H1 (cell line): ENCODE measurements around the gene FKBP1B. TPM values are rescaled to one million over a fixed set of nuclear protein-coding genes. Genes with fewer than 3 reads are reported as not detected.

Source experiments
- CTCF ChIA-PET: fragments of 300-600 bp; sonication (Branson Sonifier 250); formaldehyde crosslinking; loops from one replicate; lab custom pipeline; 2021; ENCODE audit not compliant: partially characterized antibody; lab: Charles Lee
- POLR2A ChIA-PET: fragments of 300-600 bp; sonication (Branson Sonifier 250); formaldehyde crosslinking; loops from one replicate; lab custom pipeline; 2021; ENCODE audit warnings: inconsistent platforms; ENCODE audit not compliant: partially characterized antibody; lab: Charles Lee
- DNase-seq, 2 experiments: peaks; one replicate each; pipeline versions ENCODE4 v3.0.0 to v3.0.0-alpha.2; 2010 to 2022; ENCODE audit warnings: low spot score in 2 of 2, low read depth in 1 of 2, mixed read lengths in 1 of 2
- FAIRE-seq: peaks from 2 replicates; lab custom pipeline; 2011; peaks lifted over from hg19 to GRCh38; lab: Jason Lieb, UNC
- H2AFZ ChIP-seq: 2 replicates; pipeline ENCODE4 v1.8.1; 2012; ENCODE audit warnings: low read length, inconsistent platforms
- H2AK5ac ChIP-seq: 2 replicates; pipeline ENCODE4 v1.6.1; 2013; ENCODE audit warnings: low read depth, low read length
- H2BK120ac ChIP-seq: replicated peaks from 2 replicates; pipeline ENCODE3; 2013; ENCODE audit warnings: low read depth, low read length, inconsistent platforms
- H2BK12ac ChIP-seq: 2 replicates; pipeline ENCODE4 v1.6.1; 2013; ENCODE audit warnings: low read depth, low read length
- H2BK15ac ChIP-seq: 2 replicates; pipeline ENCODE4 v1.6.1; 2013; ENCODE audit warnings: low read length
- H2BK20ac ChIP-seq: 2 replicates; pipeline ENCODE4 v1.6.1; 2013; ENCODE audit warnings: low read length
- H2BK5ac ChIP-seq: 2 replicates; pipeline ENCODE4 v1.6.1; 2013; ENCODE audit warnings: low read depth, low read length
- H3K14ac ChIP-seq: 2 replicates; pipeline ENCODE4 v1.6.1; 2013; ENCODE audit warnings: inconsistent platforms; ENCODE audit not compliant: insufficient read length
- H3K18ac ChIP-seq: 2 replicates; pipeline ENCODE4 v1.6.1; 2013; ENCODE audit warnings: low read length; ENCODE audit errors: extremely low read depth
- H3K23ac ChIP-seq: 2 replicates; pipeline ENCODE4 v1.6.1; 2013; ENCODE audit warnings: inconsistent platforms; ENCODE audit not compliant: insufficient read length
- H3K23me2 ChIP-seq: 2 replicates; pipeline ENCODE4 v1.6.1; 2013; ENCODE audit warnings: low read depth, low read length
- H3K27ac ChIP-seq: 2 replicates; pipeline ENCODE4 v1.6.1; 2011; ENCODE audit warnings: low read depth, low read length, inconsistent platforms
- H3K27me3 ChIP-seq, 4 experiments: replicated peaks in 1 of 4; 1 replicate in 1 of 4; 2 replicates in 3 of 4; pipeline versions ENCODE4 v1.6.1 to v1.8.1; 2011 to 2013; ENCODE audit warnings: low read length in 3 of 4, mild to moderate bottlenecking in 3 of 4, inconsistent platforms in 2 of 4, mixed read lengths in 2 of 4, moderate library complexity in 1 of 4; ENCODE audit not compliant: control insufficient read depth in 3 of 4, insufficient read depth in 3 of 4; ENCODE audit errors: extremely low read depth in 1 of 4
- H3K36me3 ChIP-seq, 4 experiments: 2 replicates each; pipeline versions ENCODE4 v1.6.1 to v1.8.1; 2011 to 2013; ENCODE audit warnings: mild to moderate bottlenecking in 4 of 4, low read length in 3 of 4, moderate library complexity in 2 of 4, control low read depth in 1 of 4, inconsistent platforms in 1 of 4; ENCODE audit not compliant: insufficient read depth in 4 of 4, control insufficient read depth in 2 of 4
- H3K4ac ChIP-seq: replicated peaks from 2 replicates; pipeline ENCODE3; 2013; ENCODE audit warnings: low read length, low read depth, mixed read lengths, inconsistent platforms; ENCODE audit not compliant: insufficient read length
- H3K4me1 ChIP-seq, 4 experiments: replicated peaks in 1 of 4; 1 replicate in 1 of 4; 2 replicates in 3 of 4; pipeline versions ENCODE4 v1.6.1 to v1.8.1; 2011 to 2013; ENCODE audit warnings: low read length in 3 of 4, inconsistent platforms in 2 of 4, mixed read lengths in 1 of 4; ENCODE audit not compliant: insufficient read depth in 4 of 4, control insufficient read depth in 3 of 4
- H3K4me2 ChIP-seq, 2 experiments: 2 replicates each; pipeline versions ENCODE4 v1.6.1 to v1.8.1; 2011 to 2013; ENCODE audit warnings: low read depth in 2 of 2, low read length in 2 of 2, control low read depth in 1 of 2, inconsistent platforms in 1 of 2, mild to moderate bottlenecking in 1 of 2; ENCODE audit not compliant: insufficient read depth in 1 of 2
- H3K4me3 ChIP-seq, 4 experiments: fragments of 200-600, 300-600 bp in 1 of 4; sonication (generic), shearing (Covaris generic), sonication (Bioruptor Twin) in 1 of 4; 2 replicates each; pipeline versions ENCODE4 v1.5.1 to v1.8.1; 2011 to 2016; ENCODE audit warnings: low read length in 4 of 4, low read depth in 3 of 4, control low read depth in 2 of 4, inconsistent platforms in 2 of 4, mild to moderate bottlenecking in 2 of 4, mixed read lengths in 1 of 4, moderate library complexity in 1 of 4; ENCODE audit not compliant: insufficient read depth in 2 of 4; ENCODE audit errors: extremely low read depth in 1 of 4
- H3K56ac ChIP-seq: replicated peaks from 2 replicates; pipeline ENCODE3; 2013; ENCODE audit warnings: low read depth, mild to moderate bottlenecking, mixed read lengths, low read length, inconsistent platforms; ENCODE audit not compliant: insufficient read length
- H3K79me1 ChIP-seq: 2 replicates; pipeline ENCODE4 v1.6.1; 2013; ENCODE audit warnings: low read depth, low read length, control low read depth
- H3K79me2 ChIP-seq, 2 experiments: 2 replicates each; pipeline versions ENCODE4 v1.6.1 to v1.8.1; 2012 to 2013; ENCODE audit warnings: low read length in 2 of 2, mild to moderate bottlenecking in 2 of 2, inconsistent platforms in 1 of 2; ENCODE audit not compliant: insufficient read depth in 2 of 2, control insufficient read depth in 1 of 2
- H3K9ac ChIP-seq, 4 experiments: replicated peaks in 1 of 4; 1 replicate in 1 of 4; 2 replicates in 3 of 4; pipeline versions ENCODE4 v1.6.1 to v1.8.1; 2011 to 2013; ENCODE audit warnings: low read depth in 3 of 4, low read length in 3 of 4, control low read depth in 2 of 4, mild to moderate bottlenecking in 2 of 4, moderate library complexity in 2 of 4, inconsistent platforms in 1 of 4; ENCODE audit errors: extremely low read depth in 1 of 4
- H3K9me3 ChIP-seq, 2 experiments: 2 replicates each; pipeline versions ENCODE4 v1.6.1 to v1.8.1; 2012 to 2013; ENCODE audit warnings: mild to moderate bottlenecking in 2 of 2, moderate library complexity in 2 of 2, control low read depth in 1 of 2, inconsistent platforms in 1 of 2, low read depth in 1 of 2, low read length in 1 of 2, mixed read lengths in 1 of 2; ENCODE audit not compliant: insufficient read depth in 2 of 2
- H4K20me1 ChIP-seq, 2 experiments: replicated peaks in 1 of 2; 2 replicates each; pipeline versions ENCODE3 to v1.8.1; 2011 to 2013; ENCODE audit warnings: inconsistent platforms in 2 of 2, low read length in 2 of 2, mild to moderate bottlenecking in 1 of 2; ENCODE audit not compliant: insufficient read depth in 2 of 2, control insufficient read depth in 1 of 2
- H4K5ac ChIP-seq: 2 replicates; pipeline ENCODE4 v1.6.1; 2013; ENCODE audit warnings: low read length, low read depth, mixed read lengths, inconsistent platforms; ENCODE audit not compliant: insufficient read length
- H4K8ac ChIP-seq: 2 replicates; pipeline ENCODE4 v1.8.0; 2013; ENCODE audit warnings: mild to moderate bottlenecking, moderate library complexity, low read length, inconsistent platforms; ENCODE audit not compliant: insufficient read depth; ENCODE audit errors: extremely low read depth
- H4K91ac ChIP-seq: replicated peaks from 2 replicates; pipeline ENCODE3; 2013; ENCODE audit warnings: low read length, mixed read lengths, inconsistent platforms; ENCODE audit not compliant: insufficient read length
- BACH1 ChIP-seq: IDR thresholded peaks from 2 replicates; pipeline ENCODE4 v1.6.1; 2012; ENCODE audit warnings: low read length, improper control_type of control experiment
- CHD2 ChIP-seq: IDR thresholded peaks from 2 replicates; pipeline ENCODE4 v1.6.1; 2012; ENCODE audit warnings: low read length, improper control_type of control experiment
- GTF2F1 ChIP-seq: IDR thresholded peaks from 2 replicates; pipeline ENCODE4 v1.6.1; 2012; ENCODE audit warnings: low read depth, low read length, improper control_type of control experiment, borderline replicate concordance
- JUN ChIP-seq: IDR thresholded peaks from 2 replicates; pipeline ENCODE4 v1.6.1; 2011; ENCODE audit warnings: low read depth, mild to moderate bottlenecking, improper control_type of control experiment, low read length
- MAFK ChIP-seq: IDR thresholded peaks from 2 replicates; pipeline ENCODE4 v1.6.1; 2012; ENCODE audit warnings: low read depth, mild to moderate bottlenecking, improper control_type of control experiment, low read length
- POLR2A ChIP-seq, 2 experiments: IDR thresholded peaks; 1 replicate in 1 of 2; 2 replicates in 1 of 2; pipeline ENCODE4 v1.6.1; 2011; ENCODE audit warnings: low read depth in 2 of 2, low read length in 2 of 2, mild to moderate bottlenecking in 2 of 2; ENCODE audit errors: control extremely low read depth in 1 of 2
- RXRA ChIP-seq: IDR thresholded peaks from 2 replicates; pipeline ENCODE4 v1.6.1; 2011; ENCODE audit warnings: low read depth, mild to moderate bottlenecking, low read length, moderate library complexity; ENCODE audit not compliant: insufficient read depth
- SP2 ChIP-seq: IDR thresholded peaks from 2 replicates; pipeline ENCODE4 v1.6.1; 2012; ENCODE audit warnings: mild to moderate bottlenecking, low read length, inconsistent platforms
- SRF ChIP-seq: IDR thresholded peaks from 2 replicates; pipeline ENCODE4 v1.6.1; 2011; ENCODE audit warnings: mild to moderate bottlenecking, low read depth, low read length, moderate library complexity
- SUZ12 ChIP-seq: fragments of 200-600 bp; sonication (generic); IDR thresholded peaks from 2 replicates; pipeline ENCODE4 v1.6.1; 2012; ENCODE audit warnings: mild to moderate bottlenecking, inconsistent platforms, low read length, moderate library complexity, mixed read lengths
- TAF7 ChIP-seq: optimal IDR thresholded peaks from 2 replicates; pipeline ENCODE3; 2011; ENCODE audit warnings: low read depth, mild to moderate bottlenecking, inconsistent platforms, low read length, moderate library complexity, borderline replicate concordance
- TBP ChIP-seq: IDR thresholded peaks from 2 replicates; pipeline ENCODE4 v1.6.1; 2011; ENCODE audit warnings: low read depth, low read length, improper control_type of control experiment
- ZNF274 ChIP-seq: IDR thresholded peaks from 2 replicates; pipeline ENCODE4 v1.7.0; 2012; ENCODE audit warnings: low read length, borderline replicate concordance; ENCODE audit errors: extremely low read depth
- polyA plus RNA-seq, 7 experiments: library from polyadenylated mRNA; depleted of rRNA in 3 of 7; stranded (reverse) in 5 of 7; unstranded in 2 of 7; fragments of >200 nt in 5 of 7; fragments of 200-250 nt in 2 of 7; gene quantifications; 1 replicate in 5 of 7; 2 replicates in 1 of 7; 4 replicates in 1 of 7; pipeline versions ENCODE4 v1.2.1 to v1.2.3, GENCODE V29; 2011 to 2013; ENCODE audit warnings: missing spikeins in 2 of 7, mixed read lengths in 2 of 7
- total RNA-seq: library from RNA; stranded (reverse); fragmentation: NEBNext Ultra II Directional; extraction: Animal tissue kit (Norgen Biotek cat#: 25700); gene quantifications from 2 replicates; pipeline ENCODE4 v1.2.1, GENCODE V29; 2021
- TF ChIP-seq, protein P1 (sequence below): IDR thresholded peaks from 2 replicates; pipeline ENCODE4 v1.6.1; 2011; ENCODE audit warnings: low read depth, mild to moderate bottlenecking, low read length; ENCODE audit not compliant: insufficient read depth
- TF ChIP-seq, protein P2 (sequence below): IDR thresholded peaks from 2 replicates; pipeline ENCODE4 v1.6.1; 2012; ENCODE audit warnings: inconsistent platforms

The FKBP1B gene
- total and polyA plus RNA-seq, 2 of the 8 experiments (the other 6 are each of a cell fraction or from before 2014, with no cell fraction given) = 50.8 to 151 TPM

DNA sequence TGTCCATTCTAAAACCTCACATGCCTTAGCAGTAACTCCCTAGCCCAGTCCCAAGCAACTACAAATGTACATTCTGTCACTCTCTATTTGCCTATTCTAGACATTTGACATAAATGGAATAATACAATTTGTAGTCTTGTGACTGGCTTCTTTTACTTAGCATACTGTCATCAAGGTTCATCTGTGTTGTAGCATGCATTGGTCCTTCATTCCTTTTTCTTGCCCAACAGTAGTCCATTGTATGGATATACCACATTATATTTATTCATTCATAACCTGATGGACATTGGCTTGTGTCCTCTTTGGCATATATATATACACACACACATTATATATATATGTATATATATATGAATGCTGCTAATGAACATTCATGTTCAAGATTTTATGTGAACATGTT, 41.8 kb upstream of the FKBP1B start:
- no peak overlapping the region for H2BK15ac ChIP-seq
- no peak overlapping the region for H2BK120ac ChIP-seq
- no peaks in the 10 kb centered on the region for H3K79me1 ChIP-seq
- H3K4me3 ChIP-seq = no peak overlapping the region
- no peak overlapping the region for H3K9ac ChIP-seq
- no peak overlapping the region for H4K91ac ChIP-seq
- H4K20me1 ChIP-seq = no peaks in the 10 kb centered on the region
- peaks cover 0 to 13% (median 6%) of the 10 kb centered on the region in 4 experiments; a peak in 3 of 7 replicates for H3K27me3 ChIP-seq
- H4K5ac ChIP-seq = no peak overlapping the region
- H3K56ac ChIP-seq = no peak overlapping the region
- no peaks in the 10 kb centered on the region for H3K9me3 ChIP-seq
- no peak overlapping the region for H3K27ac ChIP-seq
- no peak for DNase-seq
- H3K4ac ChIP-seq = no peak overlapping the region
- ChIA-PET POLR2A (no interaction called here), CTCF (interaction anchor here (0.9 kb wide), 1 partner anchor 80 kb away, joined by 4 read pairs; the partner anchor contains the start of gene ATAD2B)
- no peak overlapping the region for H2BK12ac ChIP-seq
- H3K4me2 ChIP-seq = no peak overlapping the region; a peak in 1 of 4 replicates
- no peak overlapping the region for H2BK5ac ChIP-seq
- no peak overlapping the region for H2AFZ ChIP-seq
- no peak overlapping the region for H2AK5ac ChIP-seq
- no peak overlapping the region for H4K8ac ChIP-seq
- H3K36me3 ChIP-seq = peaks cover 0 to 3% (median 0%) of the 10 kb centered on the region in 4 experiments; a peak in 1 of 8 replicates
- H2BK20ac ChIP-seq = no peak overlapping the region
- no peak overlapping the region for H3K14ac ChIP-seq
- no peak overlapping the region for H3K18ac ChIP-seq
- H3K23ac ChIP-seq = no peak overlapping the region
- FAIRE-seq = no peak
- H3K4me1 ChIP-seq = peaks cover 0 to 15% (median 11%) of the 10 kb centered on the region in 4 experiments; a peak in 6 of 7 replicates
- H3K23me2 ChIP-seq = peaks cover 4% of the 10 kb centered on the region; the same call in 1 of the 2 replicates
- no peaks in the 10 kb centered on the region for H3K79me2 ChIP-seq
- TF ChIP-seq SP2 = no peak
- TF ChIP-seq TAF7 = no peak
- TF ChIP-seq, protein P1, sequence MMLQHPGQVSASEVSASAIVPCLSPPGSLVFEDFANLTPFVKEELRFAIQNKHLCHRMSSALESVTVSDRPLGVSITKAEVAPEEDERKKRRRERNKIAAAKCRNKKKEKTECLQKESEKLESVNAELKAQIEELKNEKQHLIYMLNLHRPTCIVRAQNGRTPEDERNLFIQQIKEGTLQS = no peak
- TF ChIP-seq SUZ12 = no peak
- TF ChIP-seq POLR2A (IDR thresholded peaks at IDR 0.05; ENCODE audit: control extremely low read depth in 1 of 2, low read depth in 2 of 2, low read length in 2 of 2) = no peak
- TF ChIP-seq JUN = no peak
- TF ChIP-seq RXRA = no peak
- TF ChIP-seq BACH1 = no peak
- no peak for TF ChIP-seq TBP
- no peak for TF ChIP-seq CHD2
- no peak for TF ChIP-seq MAFK
- TF ChIP-seq GTF2F1 = no peak
- TF ChIP-seq SRF = no peak
- TF ChIP-seq ZNF274 = no peak
- TF ChIP-seq, protein P2, sequence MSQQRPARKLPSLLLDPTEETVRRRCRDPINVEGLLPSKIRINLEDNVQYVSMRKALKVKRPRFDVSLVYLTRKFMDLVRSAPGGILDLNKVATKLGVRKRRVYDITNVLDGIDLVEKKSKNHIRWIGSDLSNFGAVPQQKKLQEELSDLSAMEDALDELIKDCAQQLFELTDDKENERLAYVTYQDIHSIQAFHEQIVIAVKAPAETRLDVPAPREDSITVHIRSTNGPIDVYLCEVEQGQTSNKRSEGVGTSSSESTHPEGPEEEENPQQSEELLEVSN = no peak
